Measurements from ENCODE around the gene SIX5. TPM values are rescaled to one million over a fixed set of nuclear protein-coding genes. Genes with fewer than 3 reads are reported as not detected.

Gene SIX5
- total and polyA plus RNA-seq, 4 donors: 2.7 to 9.9 (median 4.4) TPM

GRCh38 chr19:45782162-45782691 is 13.2 kb upstream of the SIX5 start, which contains the start of gene DMPK:
DMPK (minus strand) TSS chr19:45782490; CDS start chr19:45782352, 138 bp downstream.
- H3K4me3 ChIP-seq (ENCODE audit: low read depth in 1 of 3, low read length in 3 of 3): peak within 1 kb of the TSS in 1 of 3 donors; percentile 18
- WGBS: 41% methylated on average over 18 of the region's 18 CpGs
- peaks cover 0 to 13% (median 3%) of the 10 kb centered on the region in 4 donors for H3K36me3 ChIP-seq (ENCODE audit: control insufficient read depth in 4 of 4, insufficient read depth in 3 of 4, low read depth in 1 of 4, low read length in 3 of 4)
- H3K27ac ChIP-seq (ENCODE audit: low read depth in 1 of 2, low read length in 2 of 2): peak within 1 kb of the TSS; percentile 50 to 61
- no peaks in the 10 kb centered on the region for H3K27me3 ChIP-seq (ENCODE audit: control insufficient read depth in 4 of 4, insufficient read depth in 4 of 4, low read length in 3 of 4)
- H3K9me3 ChIP-seq (ENCODE audit: control insufficient read depth in 4 of 4, low read length in 3 of 4): no peaks in the 10 kb centered on the region
- DNase-seq (ENCODE audit: low spot score): peak; percentile 34
- H3K9ac ChIP-seq (ENCODE audit: low read depth in 1 of 2, low read length in 2 of 2): no peak within 1 kb of the TSS
- H3K4me1 ChIP-seq (ENCODE audit: control insufficient read depth in 4 of 4, insufficient read depth in 4 of 4, low read length in 3 of 4): peaks cover 3 to 17% (median 8%) of the 10 kb centered on the region in 4 donors
- TF ChIP-seq TAF1 (conservative IDR thresholded peaks at IDR 0.05) (no peak), CTCF (IDR thresholded peaks at IDR 0.05; ENCODE audit: low read depth, low read length, missing input control) (no peak), HNF4A (conservative IDR thresholded peaks at IDR 0.05) (no peak), HNF4G (IDR thresholded peaks at IDR 0.05) (no peak), GABPA (IDR thresholded peaks at IDR 0.05 in 1 of 2, conservative IDR thresholded peaks at IDR 0.05 in 1 of 2) (no peak), YY1 (IDR thresholded peaks at IDR 0.05) (no peak), EGR1 (IDR thresholded peaks at IDR 0.05; ENCODE audit: low read depth in 2 of 2) (no peak), RXRA (IDR thresholded peaks at IDR 0.05) (no peak), FOXA1 (IDR thresholded peaks at IDR 0.05) (no peak), JUND (IDR thresholded peaks at IDR 0.05) (no peak), NR2F2 (IDR thresholded peaks at IDR 0.05) (no peak), SP1 (IDR thresholded peaks at IDR 0.05) (no peak), RAD21 (IDR thresholded peaks at IDR 0.05) (no peak)
- TF ChIP-seq, protein P1, sequence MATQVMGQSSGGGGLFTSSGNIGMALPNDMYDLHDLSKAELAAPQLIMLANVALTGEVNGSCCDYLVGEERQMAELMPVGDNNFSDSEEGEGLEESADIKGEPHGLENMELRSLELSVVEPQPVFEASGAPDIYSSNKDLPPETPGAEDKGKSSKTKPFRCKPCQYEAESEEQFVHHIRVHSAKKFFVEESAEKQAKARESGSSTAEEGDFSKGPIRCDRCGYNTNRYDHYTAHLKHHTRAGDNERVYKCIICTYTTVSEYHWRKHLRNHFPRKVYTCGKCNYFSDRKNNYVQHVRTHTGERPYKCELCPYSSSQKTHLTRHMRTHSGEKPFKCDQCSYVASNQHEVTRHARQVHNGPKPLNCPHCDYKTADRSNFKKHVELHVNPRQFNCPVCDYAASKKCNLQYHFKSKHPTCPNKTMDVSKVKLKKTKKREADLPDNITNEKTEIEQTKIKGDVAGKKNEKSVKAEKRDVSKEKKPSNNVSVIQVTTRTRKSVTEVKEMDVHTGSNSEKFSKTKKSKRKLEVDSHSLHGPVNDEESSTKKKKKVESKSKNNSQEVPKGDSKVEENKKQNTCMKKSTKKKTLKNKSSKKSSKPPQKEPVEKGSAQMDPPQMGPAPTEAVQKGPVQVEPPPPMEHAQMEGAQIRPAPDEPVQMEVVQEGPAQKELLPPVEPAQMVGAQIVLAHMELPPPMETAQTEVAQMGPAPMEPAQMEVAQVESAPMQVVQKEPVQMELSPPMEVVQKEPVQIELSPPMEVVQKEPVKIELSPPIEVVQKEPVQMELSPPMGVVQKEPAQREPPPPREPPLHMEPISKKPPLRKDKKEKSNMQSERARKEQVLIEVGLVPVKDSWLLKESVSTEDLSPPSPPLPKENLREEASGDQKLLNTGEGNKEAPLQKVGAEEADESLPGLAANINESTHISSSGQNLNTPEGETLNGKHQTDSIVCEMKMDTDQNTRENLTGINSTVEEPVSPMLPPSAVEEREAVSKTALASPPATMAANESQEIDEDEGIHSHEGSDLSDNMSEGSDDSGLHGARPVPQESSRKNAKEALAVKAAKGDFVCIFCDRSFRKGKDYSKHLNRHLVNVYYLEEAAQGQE (IDR thresholded peaks at IDR 0.05): no peak
- TF ChIP-seq, protein P2, sequence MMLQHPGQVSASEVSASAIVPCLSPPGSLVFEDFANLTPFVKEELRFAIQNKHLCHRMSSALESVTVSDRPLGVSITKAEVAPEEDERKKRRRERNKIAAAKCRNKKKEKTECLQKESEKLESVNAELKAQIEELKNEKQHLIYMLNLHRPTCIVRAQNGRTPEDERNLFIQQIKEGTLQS (IDR thresholded peaks at IDR 0.05): no peak
- TF ChIP-seq, protein P3, sequence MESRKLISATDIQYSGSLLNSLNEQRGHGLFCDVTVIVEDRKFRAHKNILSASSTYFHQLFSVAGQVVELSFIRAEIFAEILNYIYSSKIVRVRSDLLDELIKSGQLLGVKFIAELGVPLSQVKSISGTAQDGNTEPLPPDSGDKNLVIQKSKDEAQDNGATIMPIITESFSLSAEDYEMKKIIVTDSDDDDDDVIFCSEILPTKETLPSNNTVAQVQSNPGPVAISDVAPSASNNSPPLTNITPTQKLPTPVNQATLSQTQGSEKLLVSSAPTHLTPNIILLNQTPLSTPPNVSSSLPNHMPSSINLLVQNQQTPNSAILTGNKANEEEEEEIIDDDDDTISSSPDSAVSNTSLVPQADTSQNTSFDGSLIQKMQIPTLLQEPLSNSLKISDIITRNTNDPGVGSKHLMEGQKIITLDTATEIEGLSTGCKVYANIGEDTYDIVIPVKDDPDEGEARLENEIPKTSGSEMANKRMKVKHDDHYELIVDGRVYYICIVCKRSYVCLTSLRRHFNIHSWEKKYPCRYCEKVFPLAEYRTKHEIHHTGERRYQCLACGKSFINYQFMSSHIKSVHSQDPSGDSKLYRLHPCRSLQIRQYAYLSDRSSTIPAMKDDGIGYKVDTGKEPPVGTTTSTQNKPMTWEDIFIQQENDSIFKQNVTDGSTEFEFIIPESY (IDR thresholded peaks at IDR 0.05): no peak

Measured in liver (tissue), 9 donors.